Endodermal cell (in vitro differentiated cells): ENCODE data around the gene ARHGAP6. TPM values are rescaled to one million over a fixed set of nuclear protein-coding genes. Genes with fewer than 3 reads are reported as not detected.

ENCODE experiments used
- DNase-seq: peaks from one replicate; pipeline ENCODE4 v3.0.0-alpha.2; 2017
- H3K27ac ChIP-seq: 2 replicates; pipeline ENCODE4 v1.5.1; 2013; ENCODE audit warnings: mild to moderate bottlenecking, low read depth, low read length, moderate library complexity
- H3K27me3 ChIP-seq: 2 replicates; pipeline ENCODE4 v1.6.1; 2013; ENCODE audit warnings: mild to moderate bottlenecking, low read length, moderate library complexity; ENCODE audit not compliant: insufficient read depth, control insufficient read depth, poor library complexity, severe bottlenecking
- H3K36me3 ChIP-seq: 2 replicates; pipeline ENCODE4 v1.7.0; 2013; ENCODE audit warnings: mild to moderate bottlenecking, low read length, moderate library complexity; ENCODE audit not compliant: control insufficient read depth, insufficient read depth
- H3K4me1 ChIP-seq: one replicate; pipeline ENCODE4 v1.7.0; 2013; ENCODE audit warnings: low read length; ENCODE audit not compliant: control insufficient read depth, insufficient read depth
- H3K4me3 ChIP-seq: 2 replicates; pipeline ENCODE4 v1.5.1; 2013; ENCODE audit warnings: mild to moderate bottlenecking, low read length, moderate library complexity
- H3K9ac ChIP-seq: 2 replicates; pipeline ENCODE4 v1.6.1; 2013; ENCODE audit warnings: mild to moderate bottlenecking, low read length, moderate library complexity; ENCODE audit not compliant: poor library complexity, severe bottlenecking; ENCODE audit errors: extremely low read depth
- H3K9me3 ChIP-seq: 2 replicates; pipeline ENCODE4 v1.6.1; 2013; ENCODE audit warnings: mild to moderate bottlenecking, low read length, moderate library complexity; ENCODE audit not compliant: control insufficient read depth
- H3K27ac Mint-ChIP-seq: 2 replicates; pipeline ENCODE4 v1.8.0; 2020; ENCODE audit warnings: mixed read lengths
- H3K27me3 Mint-ChIP-seq: 2 replicates; pipeline ENCODE4 v1.8.0; 2021; ENCODE audit warnings: mild to moderate bottlenecking, mixed read lengths; ENCODE audit not compliant: insufficient read depth
- H3K36me3 Mint-ChIP-seq: 2 replicates; pipeline ENCODE4 v1.8.0; 2020; ENCODE audit warnings: low read depth, mixed read lengths
- H3K4me1 Mint-ChIP-seq: 2 replicates; pipeline ENCODE4 v1.8.0; 2020; ENCODE audit warnings: mixed read lengths
- H3K4me3 Mint-ChIP-seq: 2 replicates; pipeline ENCODE4 v1.8.0; 2020; ENCODE audit warnings: mild to moderate bottlenecking, moderate library complexity, mixed read lengths
- H3K9me3 Mint-ChIP-seq: 2 replicates; pipeline ENCODE4 v1.8.0; 2020; ENCODE audit warnings: mild to moderate bottlenecking, mixed read lengths
- WGBS, 2 experiments: methylation state at CpG; one replicate each; pipeline versions ENCODE4 v1.1.5 to v1.1.7; 2013; ENCODE audit warnings: missing lambda C conversion rate in 2 of 2, mixed read lengths in 1 of 2; ENCODE audit not compliant: insufficient coverage in 1 of 2, insufficient read length in 1 of 2; 5-methylcytosine and 5-hydroxymethylcytosine counted together
- total RNA-seq, 2 donors: library from RNA; stranded (reverse); fragmentation: NEBNext Ultra II Directional in 1 of 2; extraction: Animal tissue kit (Norgen Biotek cat#: 25700) in 1 of 2; gene quantifications; 2 replicates in 1 of 2; 3 replicates in 1 of 2; pipeline ENCODE4 v1.2.1, GENCODE V29; 2021
- TF ChIP-seq, protein P1 (sequence below): fragments of 200-600 bp; sonication (generic); conservative IDR thresholded peaks from 2 replicates; pipeline ENCODE4 v1.5.0; 2021; ENCODE audit warnings: antibody characterized with exemption, mild to moderate bottlenecking

ARHGAP6 gene
- total RNA-seq, 2 donors from 2014 or later, result 0.48 to 0.73 TPM

DNA sequence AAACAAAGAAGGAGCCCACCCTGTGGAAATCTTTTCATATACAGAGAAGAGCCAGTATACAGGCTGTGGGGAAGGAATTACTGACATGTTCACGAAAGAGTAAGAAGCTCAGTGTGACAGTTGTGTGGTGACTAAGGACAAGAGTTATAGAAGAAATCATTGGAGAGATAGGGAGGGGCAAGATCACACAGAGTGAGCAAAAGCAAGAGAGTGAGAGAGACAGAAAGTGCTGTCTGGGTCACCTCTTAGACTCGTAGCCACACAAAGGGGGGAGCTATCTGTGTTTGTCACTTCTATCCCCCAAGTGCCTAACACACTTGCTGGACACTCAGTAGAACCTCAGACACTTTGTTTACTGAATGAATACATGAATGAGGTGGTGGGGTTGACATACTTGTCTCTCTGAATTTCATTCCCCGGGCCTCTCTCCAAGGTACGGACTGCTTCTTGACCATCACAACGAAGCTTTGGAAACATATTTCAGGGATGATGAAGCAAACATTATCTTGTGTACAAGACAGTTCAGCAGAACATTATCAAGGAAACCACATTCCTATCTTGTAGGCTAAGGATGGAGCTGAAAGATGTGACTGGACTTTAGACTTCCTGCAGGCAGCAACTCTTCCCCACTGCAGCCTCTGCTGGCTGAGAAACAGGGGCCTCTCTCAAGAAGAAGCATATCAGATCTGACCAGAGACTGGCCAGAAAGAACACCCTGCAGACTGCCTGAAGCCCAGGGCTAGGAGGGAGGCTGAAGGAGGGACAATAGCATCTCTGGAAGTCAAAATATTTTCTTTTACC, 204.3 kb downstream of the ARHGAP6 start:
- Histone ChIP-seq H3K27ac (no peak overlapping the region), H3K9me3 (no peaks in the 10 kb centered on the region), H3K36me3 (no peaks in the 10 kb centered on the region), H3K27me3 (no peaks in the 10 kb centered on the region), H3K4me3 (no peak overlapping the region), H3K4me1 (no peaks in the 10 kb centered on the region), H3K9ac (no peak overlapping the region)
- Mint-ChIP-seq H3K27ac (no peak overlapping the region), H3K9me3 (peaks cover 36% of the 10 kb centered on the region), H3K27me3 (no peaks in the 10 kb centered on the region), H3K36me3 (no peaks in the 10 kb centered on the region), H3K4me1 (no peaks in the 10 kb centered on the region), H3K4me3 (no peak overlapping the region)
- 93% methylated on average over 5 of the region's 5 CpGs; no CpG with 5 or more reads in 1 of the 2 experiments for WGBS, 2 experiments
- TF ChIP-seq, protein P1, sequence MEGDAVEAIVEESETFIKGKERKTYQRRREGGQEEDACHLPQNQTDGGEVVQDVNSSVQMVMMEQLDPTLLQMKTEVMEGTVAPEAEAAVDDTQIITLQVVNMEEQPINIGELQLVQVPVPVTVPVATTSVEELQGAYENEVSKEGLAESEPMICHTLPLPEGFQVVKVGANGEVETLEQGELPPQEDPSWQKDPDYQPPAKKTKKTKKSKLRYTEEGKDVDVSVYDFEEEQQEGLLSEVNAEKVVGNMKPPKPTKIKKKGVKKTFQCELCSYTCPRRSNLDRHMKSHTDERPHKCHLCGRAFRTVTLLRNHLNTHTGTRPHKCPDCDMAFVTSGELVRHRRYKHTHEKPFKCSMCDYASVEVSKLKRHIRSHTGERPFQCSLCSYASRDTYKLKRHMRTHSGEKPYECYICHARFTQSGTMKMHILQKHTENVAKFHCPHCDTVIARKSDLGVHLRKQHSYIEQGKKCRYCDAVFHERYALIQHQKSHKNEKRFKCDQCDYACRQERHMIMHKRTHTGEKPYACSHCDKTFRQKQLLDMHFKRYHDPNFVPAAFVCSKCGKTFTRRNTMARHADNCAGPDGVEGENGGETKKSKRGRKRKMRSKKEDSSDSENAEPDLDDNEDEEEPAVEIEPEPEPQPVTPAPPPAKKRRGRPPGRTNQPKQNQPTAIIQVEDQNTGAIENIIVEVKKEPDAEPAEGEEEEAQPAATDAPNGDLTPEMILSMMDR, result no peak
- no peak for DNase-seq

DNA sequence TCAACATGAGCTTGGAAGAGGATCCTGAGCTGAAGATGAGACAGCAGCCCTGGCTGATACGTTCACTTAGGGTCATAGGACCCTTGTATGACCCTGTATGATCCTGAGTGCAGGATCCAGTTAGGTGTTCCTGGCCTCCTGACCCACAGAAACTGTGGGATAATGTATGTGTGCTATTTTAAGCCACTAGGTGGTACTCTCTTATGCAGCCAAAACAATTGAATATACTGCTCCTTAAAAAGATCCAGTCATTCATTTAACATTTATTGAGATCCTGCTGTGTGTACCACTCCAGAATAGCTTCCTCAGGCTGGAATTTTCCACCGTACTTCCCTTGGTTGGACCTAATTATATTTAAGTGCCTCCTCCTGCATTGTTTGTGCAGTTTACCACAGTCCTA, 205.4 kb downstream of the ARHGAP6 start:
- Mint-ChIP-seq H3K36me3 (no peaks in the 10 kb centered on the region), H3K4me3 (no peak overlapping the region), H3K4me1 (no peaks in the 10 kb centered on the region), H3K27ac (no peak overlapping the region), H3K9me3 (peaks cover 32% of the 10 kb centered on the region), H3K27me3 (no peaks in the 10 kb centered on the region)
- TF ChIP-seq, protein P1, result peak; percentile 47
- DNase-seq, result no peak
- Histone ChIP-seq H3K4me1 (no peaks in the 10 kb centered on the region), H3K9ac (no peak overlapping the region), H3K27me3 (no peaks in the 10 kb centered on the region), H3K27ac (no peak overlapping the region), H3K9me3 (no peaks in the 10 kb centered on the region), H3K36me3 (no peaks in the 10 kb centered on the region), H3K4me3 (no peak overlapping the region)
- 84% methylated on average over 2 of the region's 2 CpGs; no CpG with 5 or more reads in 1 of the 2 experiments for WGBS, 2 experiments

DNA sequence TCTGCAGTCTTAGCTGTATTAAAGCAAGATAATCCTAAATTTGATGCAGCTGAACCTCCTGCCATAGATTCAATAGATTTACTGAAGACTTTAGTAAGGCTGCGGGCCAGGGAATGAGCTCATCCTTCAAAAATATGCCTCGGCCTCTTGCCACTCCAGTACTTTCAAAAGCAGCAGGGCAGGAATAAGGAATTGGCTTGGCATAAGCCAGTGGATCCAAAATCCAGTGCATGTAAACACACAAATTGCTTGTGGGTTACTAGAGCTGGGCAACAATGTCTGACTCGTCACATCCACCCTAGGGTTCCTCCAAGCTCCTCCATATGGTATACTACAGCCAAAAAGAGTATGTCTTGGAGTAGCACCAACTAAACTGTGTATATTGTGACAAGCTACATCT, 207.6 kb downstream of the ARHGAP6 start:
- TF ChIP-seq, protein P1, result no peak
- DNase-seq, result no peak
- H3K4me3 ChIP-seq, result no peak overlapping the region
- Mint-ChIP-seq H3K27me3 (no peaks in the 10 kb centered on the region), H3K4me3 (no peak overlapping the region), H3K4me1 (no peaks in the 10 kb centered on the region), H3K36me3 (no peaks in the 10 kb centered on the region), H3K9me3 (peaks cover 29% of the 10 kb centered on the region), H3K27ac (no peak overlapping the region)
- no peaks in the 10 kb centered on the region for H3K4me1 ChIP-seq
- H3K27me3 ChIP-seq, result no peaks in the 10 kb centered on the region
- 88 to 100% methylated on average over 1 to 3 of the region's 3 CpGs for WGBS, 2 experiments
- no peaks in the 10 kb centered on the region for H3K9me3 ChIP-seq
- no peak overlapping the region for H3K27ac ChIP-seq
- no peaks in the 10 kb centered on the region for H3K36me3 ChIP-seq
- no peak overlapping the region for H3K9ac ChIP-seq
